Measurements from ENCODE around the gene SGCA. TPM values are rescaled to one million over a fixed set of nuclear protein-coding genes. Genes with fewer than 3 reads are reported as not detected.
A peak's percentile ranks its signal among the peaks of the same experiment; 100 is the strongest.

The SGCA gene
- total and polyA plus RNA-seq, 10 of the 15 experiments (the other 5 are each of a cell fraction or from before 2014, with no cell fraction given), result 0.13 to 2.2 (median 0.50) TPM; not detected in 2

DNA sequence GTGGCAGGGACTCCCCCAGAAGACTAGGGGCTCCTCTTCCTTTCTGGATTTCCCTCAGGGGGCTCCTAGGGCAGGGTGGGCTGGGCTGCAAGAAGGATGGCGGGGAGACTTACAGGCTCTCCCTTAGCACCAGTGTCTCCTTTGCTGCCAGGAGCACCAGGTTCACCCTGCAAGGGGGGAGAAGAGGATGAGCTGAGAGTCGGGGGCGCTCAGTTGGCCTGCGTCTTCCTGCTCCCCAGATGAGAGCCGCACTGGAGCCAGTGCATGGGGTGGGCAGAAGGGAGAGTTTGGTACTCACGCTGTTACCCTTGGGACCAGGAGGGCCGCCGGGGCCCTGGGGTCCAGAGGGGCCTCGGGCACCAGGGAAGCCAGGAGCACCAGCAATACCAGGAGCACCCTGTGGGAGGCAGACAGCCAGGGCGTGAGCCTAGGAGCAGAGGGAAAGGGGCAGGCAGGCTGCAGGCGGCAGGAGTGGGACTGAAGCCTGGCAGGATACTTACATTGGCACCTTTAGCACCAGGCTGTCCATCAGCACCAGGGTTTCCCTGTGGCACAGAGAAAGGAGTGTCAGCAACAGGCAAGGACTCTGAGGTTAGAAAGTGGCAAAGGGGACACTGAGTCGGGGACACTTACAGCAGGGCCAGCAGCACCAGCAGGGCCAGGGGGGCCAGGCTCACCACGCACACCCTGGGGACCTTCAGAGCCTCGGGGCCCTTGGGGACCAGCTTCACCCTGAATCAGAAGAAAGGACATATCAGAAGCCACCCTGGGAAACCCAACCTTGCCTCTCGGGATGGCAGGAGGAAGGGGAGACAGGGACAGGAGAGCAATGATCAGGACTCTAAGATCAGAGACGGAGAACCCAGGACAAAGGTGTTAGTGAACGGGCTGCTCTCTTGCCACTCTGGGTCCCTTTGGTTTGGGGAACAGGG is 29.4 kb downstream of the SGCA start:
- ChIA-PET RAD21 (ENCODE audit: unreplicated experiment) (interaction anchor here (0.8 to 8.8 kb wide), 6 partner anchors 16 to 79 kb away, joined by 3 to 176 read pairs (median 7); partner anchors contain the start of genes SGCA and TMEM92), CTCF (interaction anchor here (1.7 to 10.1 kb wide), 7 partner anchors 24 to 103 kb away, joined by 5 to 514 read pairs (median 14); partner anchors contain the start of gene SGCA), SMC1A (ENCODE audit: uncharacterized antibody, unreplicated experiment) (interaction anchor here (1.2 to 6.3 kb wide), 5 partner anchors 17 to 101 kb away, joined by 3 to 177 read pairs (median 17); partner anchors contain the start of gene SGCA), POLR2A (interaction anchor here (1.8 to 5.1 kb wide), 2 partner anchors 25 to 27 kb away, joined by 6 to 28 read pairs; no protein-coding TSS in a partner anchor)
- no peak overlapping the region for H3K4me2 ChIP-seq (ENCODE audit: control insufficient read depth, insufficient read depth)
- no peak overlapping the region for H3K4me3 ChIP-seq
- BruUV-seq (replicated peaks), result no TSS peak
- H3K9me3 ChIP-seq (replicated peaks; ENCODE audit: control insufficient read depth, insufficient read depth, low read length), result no peaks in the 10 kb centered on the region
- H3K27ac ChIP-seq (ENCODE audit: control insufficient read depth, insufficient read depth), result no peak overlapping the region
- in situ Hi-C loops (cut with MboI), result loop anchor here (5.0 to 10.0 kb wide), 2 partner anchors 33 to 100 kb away; no protein-coding TSS in a partner anchor
- TF ChIP-seq, protein P1, sequence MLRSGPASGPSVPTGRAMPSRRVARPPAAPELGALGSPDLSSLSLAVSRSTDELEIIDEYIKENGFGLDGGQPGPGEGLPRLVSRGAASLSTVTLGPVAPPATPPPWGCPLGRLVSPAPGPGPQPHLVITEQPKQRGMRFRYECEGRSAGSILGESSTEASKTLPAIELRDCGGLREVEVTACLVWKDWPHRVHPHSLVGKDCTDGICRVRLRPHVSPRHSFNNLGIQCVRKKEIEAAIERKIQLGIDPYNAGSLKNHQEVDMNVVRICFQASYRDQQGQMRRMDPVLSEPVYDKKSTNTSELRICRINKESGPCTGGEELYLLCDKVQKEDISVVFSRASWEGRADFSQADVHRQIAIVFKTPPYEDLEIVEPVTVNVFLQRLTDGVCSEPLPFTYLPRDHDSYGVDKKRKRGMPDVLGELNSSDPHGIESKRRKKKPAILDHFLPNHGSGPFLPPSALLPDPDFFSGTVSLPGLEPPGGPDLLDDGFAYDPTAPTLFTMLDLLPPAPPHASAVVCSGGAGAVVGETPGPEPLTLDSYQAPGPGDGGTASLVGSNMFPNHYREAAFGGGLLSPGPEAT (IDR thresholded peaks at IDR 0.05; ENCODE audit: low read depth), result no peak
- TF ChIP-seq GABPA (IDR thresholded peaks at IDR 0.05; ENCODE audit: low read depth) (no peak), KAT2A (conservative IDR thresholded peaks at IDR 0.05; ENCODE audit: control insufficient read depth, low read depth, low read length) (no peak)
- TF ChIP-seq, protein P2, sequence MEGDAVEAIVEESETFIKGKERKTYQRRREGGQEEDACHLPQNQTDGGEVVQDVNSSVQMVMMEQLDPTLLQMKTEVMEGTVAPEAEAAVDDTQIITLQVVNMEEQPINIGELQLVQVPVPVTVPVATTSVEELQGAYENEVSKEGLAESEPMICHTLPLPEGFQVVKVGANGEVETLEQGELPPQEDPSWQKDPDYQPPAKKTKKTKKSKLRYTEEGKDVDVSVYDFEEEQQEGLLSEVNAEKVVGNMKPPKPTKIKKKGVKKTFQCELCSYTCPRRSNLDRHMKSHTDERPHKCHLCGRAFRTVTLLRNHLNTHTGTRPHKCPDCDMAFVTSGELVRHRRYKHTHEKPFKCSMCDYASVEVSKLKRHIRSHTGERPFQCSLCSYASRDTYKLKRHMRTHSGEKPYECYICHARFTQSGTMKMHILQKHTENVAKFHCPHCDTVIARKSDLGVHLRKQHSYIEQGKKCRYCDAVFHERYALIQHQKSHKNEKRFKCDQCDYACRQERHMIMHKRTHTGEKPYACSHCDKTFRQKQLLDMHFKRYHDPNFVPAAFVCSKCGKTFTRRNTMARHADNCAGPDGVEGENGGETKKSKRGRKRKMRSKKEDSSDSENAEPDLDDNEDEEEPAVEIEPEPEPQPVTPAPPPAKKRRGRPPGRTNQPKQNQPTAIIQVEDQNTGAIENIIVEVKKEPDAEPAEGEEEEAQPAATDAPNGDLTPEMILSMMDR (IDR thresholded peaks at IDR 0.05 in 2 of 3, conservative IDR thresholded peaks at IDR 0.05 in 1 of 3; ENCODE audit: control insufficient read depth in 2 of 3, extremely low read depth in 1 of 3, insufficient read depth in 1 of 3, low read depth in 3 of 3, low read length in 3 of 3), result 0 out of 6 replicates have a peak, but pooled peaks of 1 of the 3 experiments have one; percentile 5
- FAIRE-seq (no peak), ATAC-seq (no peak), DNase-seq (ENCODE audit: low read depth, low spot score) (no peak)
- no peak overlapping the region for H2AFZ ChIP-seq (ENCODE audit: control insufficient read depth, low read depth, low read length)
- intact Hi-C loops (cut with micrococcal nuclease; ENCODE audit: unreplicated experiment), result no loop called here
- no peaks in the 10 kb centered on the region for H3K27me3 ChIP-seq (replicated peaks in 1 of 2; ENCODE audit: control insufficient read depth in 2 of 2, insufficient read depth in 2 of 2, low read length in 1 of 2)
- H3K79me2 ChIP-seq (ENCODE audit: control insufficient read depth, insufficient read depth, low read length), result no peaks in the 10 kb centered on the region; the same call in 1 of the 2 replicates
- H4K20me1 ChIP-seq (ENCODE audit: control insufficient read depth, insufficient read depth), result no peaks in the 10 kb centered on the region
- H3K4me1 ChIP-seq (ENCODE audit: control insufficient read depth, insufficient read depth, low read length), result peaks cover 23% of the 10 kb centered on the region
- 40% methylated on average over 16 of the region's 17 CpGs for WGBS (ENCODE audit: insufficient coverage, insufficient replicate concordance, low lambda C conversion rate, missing lambda C conversion rate)
- H3K9ac ChIP-seq (ENCODE audit: control insufficient read depth, insufficient read depth, low read length), result no peak overlapping the region
- H3K36me3 ChIP-seq (ENCODE audit: control insufficient read depth in 2 of 2, insufficient read depth in 2 of 2, low read length in 1 of 2), result no peaks in the 10 kb centered on the region

Measured in GM12878 (cell line).